Tibial nerve (tissue), 4 donors: ENCODE results near the gene NUP93.

Source experiments
- EP300 ChIP-seq, 2 donors: sonication (generic); formaldehyde crosslinking; IDR thresholded peaks; one replicate each; pipeline ENCODE4 v1.6.1; 2017; ENCODE audit warnings: antibody characterized with exemption in 2 of 2, mild to moderate bottlenecking in 1 of 2
- TF ChIP-seq, protein P1 (sequence below), 5 experiments: fragments of 200-600 bp in 3 of 5; fragments of 450-650 bp in 2 of 5; sonication (generic) in 3 of 5; IDR thresholded peaks; one replicate each; pipeline ENCODE4 v1.5.1; 2016 to 2019; ENCODE audit warnings: antibody characterized with exemption in 5 of 5, mild to moderate bottlenecking in 3 of 5, moderate library complexity in 2 of 5

GRCh38 chr16:56710181-56710737 lies 19.7 kb upstream of the NUP93 start:
- TF ChIP-seq, protein P1, sequence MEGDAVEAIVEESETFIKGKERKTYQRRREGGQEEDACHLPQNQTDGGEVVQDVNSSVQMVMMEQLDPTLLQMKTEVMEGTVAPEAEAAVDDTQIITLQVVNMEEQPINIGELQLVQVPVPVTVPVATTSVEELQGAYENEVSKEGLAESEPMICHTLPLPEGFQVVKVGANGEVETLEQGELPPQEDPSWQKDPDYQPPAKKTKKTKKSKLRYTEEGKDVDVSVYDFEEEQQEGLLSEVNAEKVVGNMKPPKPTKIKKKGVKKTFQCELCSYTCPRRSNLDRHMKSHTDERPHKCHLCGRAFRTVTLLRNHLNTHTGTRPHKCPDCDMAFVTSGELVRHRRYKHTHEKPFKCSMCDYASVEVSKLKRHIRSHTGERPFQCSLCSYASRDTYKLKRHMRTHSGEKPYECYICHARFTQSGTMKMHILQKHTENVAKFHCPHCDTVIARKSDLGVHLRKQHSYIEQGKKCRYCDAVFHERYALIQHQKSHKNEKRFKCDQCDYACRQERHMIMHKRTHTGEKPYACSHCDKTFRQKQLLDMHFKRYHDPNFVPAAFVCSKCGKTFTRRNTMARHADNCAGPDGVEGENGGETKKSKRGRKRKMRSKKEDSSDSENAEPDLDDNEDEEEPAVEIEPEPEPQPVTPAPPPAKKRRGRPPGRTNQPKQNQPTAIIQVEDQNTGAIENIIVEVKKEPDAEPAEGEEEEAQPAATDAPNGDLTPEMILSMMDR (IDR thresholded peaks at IDR 0.05): no peak
- no peak for TF ChIP-seq EP300 (IDR thresholded peaks at IDR 0.05)
